HFFc6 (cell line): ENCODE measurements around the gene DNTT. TPM values are rescaled to one million over a fixed set of nuclear protein-coding genes. Genes with fewer than 3 reads are reported as not detected.

ENCODE experiments used
- DNase-seq: peaks from one replicate; pipeline ENCODE4 v3.0.0-alpha.2; 2018
- H3K27ac Mint-ChIP-seq: 2 replicates; pipeline ENCODE4 v1.8.0; 2020; ENCODE audit warnings: mild to moderate bottlenecking, mixed read lengths
- H3K27me3 Mint-ChIP-seq: 2 replicates; pipeline ENCODE4 v1.8.0; 2021; ENCODE audit warnings: mild to moderate bottlenecking, moderate library complexity, mixed read lengths; ENCODE audit not compliant: insufficient read depth
- H3K36me3 Mint-ChIP-seq: 2 replicates; pipeline ENCODE4 v1.8.0; 2021; ENCODE audit warnings: low read depth, mixed read lengths
- H3K4me1 Mint-ChIP-seq: 2 replicates; pipeline ENCODE4 v1.8.0; 2020; ENCODE audit warnings: low read depth, mixed read lengths
- H3K4me3 Mint-ChIP-seq: 2 replicates; pipeline ENCODE4 v1.8.0; 2020; ENCODE audit warnings: mild to moderate bottlenecking, moderate library complexity, mixed read lengths
- H3K9me3 Mint-ChIP-seq: 2 replicates; pipeline ENCODE4 v1.8.0; 2020; ENCODE audit warnings: mild to moderate bottlenecking, mixed read lengths
- CTCF ChIP-seq: fragments of 200-600 bp; sonication (generic); IDR thresholded peaks from 2 replicates; pipeline ENCODE4 v1.5.0; 2021; ENCODE audit warnings: antibody characterized with exemption, mild to moderate bottlenecking
- total RNA-seq, 6 experiments: library from RNA; stranded (reverse); fragmentation: NEBNext Ultra II Directional; extraction: Animal tissue kit (Norgen Biotek cat#: 25700); gene quantifications; 2 replicates in 1 of 6; 3 replicates in 5 of 6; pipeline ENCODE4 v1.2.3, GENCODE V29; 2021

DNTT gene
- total RNA-seq, 6 experiments from 2014 or later: not detected

- H3K27me3 Mint-ChIP-seq: peaks cover 4% of the 10 kb centered on the region
- TF ChIP-seq CTCF: no peak
- no peak for DNase-seq
Observed at GRCh38 chr10:96260014-96260413, 44.2 kb upstream of the DNTT start.

GRCh38 chr10:96261132-96261531, 43.1 kb upstream of the DNTT start:
- H3K27me3 Mint-ChIP-seq: peaks cover 3% of the 10 kb centered on the region
- no peaks in the 10 kb centered on the region for H3K36me3 Mint-ChIP-seq
- no peaks in the 10 kb centered on the region for H3K4me1 Mint-ChIP-seq
- no peak for DNase-seq
- no peaks in the 10 kb centered on the region for H3K9me3 Mint-ChIP-seq
- H3K27ac Mint-ChIP-seq: no peak overlapping the region
- TF ChIP-seq CTCF: no peak
- H3K4me3 Mint-ChIP-seq: no peak overlapping the region

More at GRCh38 chr10:96260014-96260413, 44.2 kb upstream of the DNTT start:
- Mint-ChIP-seq H3K4me1 (no peaks in the 10 kb centered on the region), H3K27ac (no peak overlapping the region), H3K36me3 (no peaks in the 10 kb centered on the region), H3K9me3 (no peaks in the 10 kb centered on the region), H3K4me3 (no peak overlapping the region)

- no peaks in the 10 kb centered on the region for H3K36me3 Mint-ChIP-seq
- no peak for DNase-seq
- no peaks in the 10 kb centered on the region for H3K4me1 Mint-ChIP-seq
- H3K27ac Mint-ChIP-seq: no peak overlapping the region
- H3K27me3 Mint-ChIP-seq: peaks cover 3% of the 10 kb centered on the region
- no peaks in the 10 kb centered on the region for H3K9me3 Mint-ChIP-seq
- TF ChIP-seq CTCF: no peak
- no peak overlapping the region for H3K4me3 Mint-ChIP-seq
Observed at GRCh38 chr10:96261930-96262329, 42.3 kb upstream of the DNTT start.

GRCh38 chr10:96263176-96263575, 41.1 kb upstream of the DNTT start:
- DNase-seq: no peak
- Mint-ChIP-seq H3K4me1 (no peaks in the 10 kb centered on the region), H3K36me3 (no peaks in the 10 kb centered on the region), H3K9me3 (no peaks in the 10 kb centered on the region), H3K4me3 (no peak overlapping the region), H3K27me3 (peaks cover 1% of the 10 kb centered on the region), H3K27ac (no peak overlapping the region)
- no peak for TF ChIP-seq CTCF

- Mint-ChIP-seq H3K4me3 (no peak overlapping the region), H3K9me3 (no peaks in the 10 kb centered on the region), H3K27me3 (peaks cover 1% of the 10 kb centered on the region), H3K4me1 (no peaks in the 10 kb centered on the region), H3K27ac (no peak overlapping the region), H3K36me3 (no peaks in the 10 kb centered on the region)
- DNase-seq: no peak
- no peak for TF ChIP-seq CTCF
Observed at GRCh38 chr10:96263669-96264068, 40.6 kb upstream of the DNTT start.

- peaks cover 1% of the 10 kb centered on the region for H3K27me3 Mint-ChIP-seq
- no peak for DNase-seq
- no peak overlapping the region for H3K4me3 Mint-ChIP-seq
- no peak for TF ChIP-seq CTCF
- no peaks in the 10 kb centered on the region for H3K9me3 Mint-ChIP-seq
- H3K4me1 Mint-ChIP-seq: no peaks in the 10 kb centered on the region
- H3K36me3 Mint-ChIP-seq: no peaks in the 10 kb centered on the region
- H3K27ac Mint-ChIP-seq: no peak overlapping the region
Observed at GRCh38 chr10:96264938-96265337, 39.3 kb upstream of the DNTT start.
